Measurements from ENCODE around the gene LSP1.
A peak's percentile ranks its signal among the peaks of the same experiment; 100 is the strongest.

LSP1 gene

DNA sequence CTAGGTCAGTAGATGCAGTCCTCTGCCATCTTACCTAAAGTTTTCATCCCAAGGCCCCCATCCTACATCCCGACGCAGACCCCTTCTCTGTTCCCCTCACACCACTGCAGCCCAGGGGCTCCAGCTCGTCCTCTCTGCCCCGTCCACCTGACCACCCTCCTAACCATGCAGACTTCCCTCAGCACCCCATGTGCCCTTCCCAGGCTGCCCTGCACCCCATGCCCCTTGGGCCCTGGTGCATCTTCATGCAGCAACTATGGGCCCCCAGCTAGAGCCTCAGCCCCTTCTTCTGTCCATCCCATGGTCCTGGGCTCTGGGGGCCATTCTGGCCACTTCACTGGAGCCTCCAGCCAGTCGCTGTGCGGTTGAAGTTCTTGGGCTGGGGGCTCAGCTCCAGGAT lies 35.9 kb downstream of the LSP1 start:
- H3K4me3 ChIP-seq (ENCODE audit: low read depth, low read length), result peak overlapping the region; percentile 42
- TF ChIP-seq, protein P1, sequence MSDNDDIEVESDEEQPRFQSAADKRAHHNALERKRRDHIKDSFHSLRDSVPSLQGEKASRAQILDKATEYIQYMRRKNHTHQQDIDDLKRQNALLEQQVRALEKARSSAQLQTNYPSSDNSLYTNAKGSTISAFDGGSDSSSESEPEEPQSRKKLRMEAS (IDR thresholded peaks at IDR 0.05; ENCODE audit: low read depth, low read length), result no peak
- TF ChIP-seq, protein P2, sequence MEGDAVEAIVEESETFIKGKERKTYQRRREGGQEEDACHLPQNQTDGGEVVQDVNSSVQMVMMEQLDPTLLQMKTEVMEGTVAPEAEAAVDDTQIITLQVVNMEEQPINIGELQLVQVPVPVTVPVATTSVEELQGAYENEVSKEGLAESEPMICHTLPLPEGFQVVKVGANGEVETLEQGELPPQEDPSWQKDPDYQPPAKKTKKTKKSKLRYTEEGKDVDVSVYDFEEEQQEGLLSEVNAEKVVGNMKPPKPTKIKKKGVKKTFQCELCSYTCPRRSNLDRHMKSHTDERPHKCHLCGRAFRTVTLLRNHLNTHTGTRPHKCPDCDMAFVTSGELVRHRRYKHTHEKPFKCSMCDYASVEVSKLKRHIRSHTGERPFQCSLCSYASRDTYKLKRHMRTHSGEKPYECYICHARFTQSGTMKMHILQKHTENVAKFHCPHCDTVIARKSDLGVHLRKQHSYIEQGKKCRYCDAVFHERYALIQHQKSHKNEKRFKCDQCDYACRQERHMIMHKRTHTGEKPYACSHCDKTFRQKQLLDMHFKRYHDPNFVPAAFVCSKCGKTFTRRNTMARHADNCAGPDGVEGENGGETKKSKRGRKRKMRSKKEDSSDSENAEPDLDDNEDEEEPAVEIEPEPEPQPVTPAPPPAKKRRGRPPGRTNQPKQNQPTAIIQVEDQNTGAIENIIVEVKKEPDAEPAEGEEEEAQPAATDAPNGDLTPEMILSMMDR (IDR thresholded peaks at IDR 0.05; ENCODE audit: low read depth, low read length), result no peak
- no peak for TF ChIP-seq MYC (IDR thresholded peaks at IDR 0.05; ENCODE audit: low read depth, low read length)
- no peak for TF ChIP-seq POLR2A (IDR thresholded peaks at IDR 0.05; ENCODE audit: extremely low read depth, insufficient read length)

DNA sequence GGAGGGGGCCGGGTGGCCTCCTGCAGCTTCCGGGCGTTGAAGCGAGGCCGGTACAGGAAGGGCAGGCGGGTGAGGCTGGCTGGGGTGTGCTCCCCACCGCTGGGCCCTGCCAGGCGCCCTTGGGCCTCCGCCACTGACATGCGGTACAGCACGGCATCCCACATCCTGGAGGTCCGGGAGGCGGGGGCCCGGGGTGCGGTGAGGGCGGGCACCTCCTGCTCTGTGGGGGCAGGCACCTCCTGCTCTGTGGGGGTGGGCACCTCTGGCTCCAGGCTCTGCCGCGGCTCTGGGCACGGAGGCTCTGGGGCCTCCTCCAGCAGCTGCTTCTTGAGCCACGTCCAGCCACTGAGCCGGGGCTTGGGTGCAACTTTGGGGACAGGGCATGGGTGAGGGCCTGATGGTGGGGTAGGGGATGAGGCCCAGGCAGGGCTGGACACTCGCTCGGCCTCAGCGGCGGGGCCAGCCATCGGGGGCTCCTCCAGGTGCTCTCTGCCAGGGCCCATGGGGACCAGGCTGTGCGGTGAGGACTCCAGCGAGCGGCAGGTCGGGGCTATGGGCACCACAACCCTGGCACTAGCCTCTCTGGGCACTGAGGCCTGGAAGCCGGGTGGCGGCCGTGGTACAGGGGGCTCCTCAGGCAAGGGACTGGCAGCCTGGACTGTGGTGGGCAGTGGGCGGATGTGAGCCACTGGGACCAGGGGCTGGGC lies 36.5 kb downstream of the LSP1 start:
- TF ChIP-seq POLR2A (IDR thresholded peaks at IDR 0.05; ENCODE audit: extremely low read depth, insufficient read length) (peak; percentile 80), MYC (IDR thresholded peaks at IDR 0.05; ENCODE audit: low read depth, low read length) (peak; percentile 85)
- TF ChIP-seq, protein P1 (IDR thresholded peaks at IDR 0.05; ENCODE audit: low read depth, low read length), result peak; percentile 83; the same call in 1 of the 2 replicates
- TF ChIP-seq, protein P2 (IDR thresholded peaks at IDR 0.05; ENCODE audit: low read depth, low read length), result no peak
- H3K4me3 ChIP-seq (ENCODE audit: low read depth, low read length), result peak overlapping the region; percentile 74
- peak; percentile 96 for DNase-seq (ENCODE audit: low read depth)

More for the DNA sequence above, 35.9 kb downstream of the LSP1 start:
- no peak for DNase-seq (ENCODE audit: low read depth)

DNA sequence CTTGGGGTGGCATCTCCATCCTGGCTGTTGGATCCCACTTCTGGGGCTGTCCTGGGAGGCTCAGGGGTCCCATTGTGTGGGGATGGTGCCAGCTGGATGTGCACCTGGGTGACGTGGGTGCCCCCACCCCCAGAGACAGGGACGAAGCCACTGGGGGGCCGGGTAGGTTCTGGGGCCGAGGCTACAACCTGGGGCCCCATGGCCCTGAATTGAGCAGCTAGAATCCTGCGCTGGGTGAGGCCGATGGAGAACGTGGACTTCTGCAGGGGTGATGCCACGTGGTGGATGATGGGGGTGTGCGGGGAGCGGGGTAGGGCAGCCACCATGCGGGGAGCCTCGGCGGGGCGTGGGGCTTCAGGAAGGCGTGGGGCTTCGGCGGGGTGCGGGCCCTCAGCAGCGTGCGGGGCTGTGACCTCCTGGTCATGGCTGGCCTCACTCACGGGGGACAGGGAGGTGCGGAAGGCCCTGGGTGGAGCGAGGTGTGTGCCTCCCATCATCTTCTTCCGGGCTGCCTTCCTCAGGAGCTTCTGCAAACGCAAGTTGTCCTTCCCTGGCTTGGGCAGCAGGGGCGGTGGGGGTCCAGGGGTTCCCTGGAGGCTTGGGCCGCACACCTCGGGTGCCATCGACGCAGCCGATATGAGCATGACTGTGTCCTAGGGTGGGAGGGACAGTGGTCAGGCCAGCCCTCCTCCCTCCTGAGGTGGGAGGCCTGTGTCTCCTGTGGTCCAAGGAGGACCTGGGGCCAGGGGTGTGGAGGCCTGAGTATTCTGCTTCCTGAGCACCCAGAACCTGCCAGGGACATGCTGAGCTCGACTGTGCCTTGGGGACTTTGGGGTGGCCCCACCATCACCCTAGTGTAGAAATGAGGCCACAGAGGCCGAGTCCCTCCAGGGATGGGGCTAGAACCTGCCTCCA lies 37.3 kb downstream of the LSP1 start:
- DNase-seq (ENCODE audit: low read depth), result peak; percentile 80
- TF ChIP-seq, protein P2 (IDR thresholded peaks at IDR 0.05; ENCODE audit: low read depth, low read length), result no peak
- TF ChIP-seq, protein P1 (IDR thresholded peaks at IDR 0.05; ENCODE audit: low read depth, low read length), result peak; percentile 50
- TF ChIP-seq POLR2A (IDR thresholded peaks at IDR 0.05; ENCODE audit: extremely low read depth, insufficient read length) (no peak), MYC (IDR thresholded peaks at IDR 0.05; ENCODE audit: low read depth, low read length) (peak; percentile 44)
- peak overlapping the region; percentile 74 for H3K4me3 ChIP-seq (ENCODE audit: low read depth, low read length)

DNA sequence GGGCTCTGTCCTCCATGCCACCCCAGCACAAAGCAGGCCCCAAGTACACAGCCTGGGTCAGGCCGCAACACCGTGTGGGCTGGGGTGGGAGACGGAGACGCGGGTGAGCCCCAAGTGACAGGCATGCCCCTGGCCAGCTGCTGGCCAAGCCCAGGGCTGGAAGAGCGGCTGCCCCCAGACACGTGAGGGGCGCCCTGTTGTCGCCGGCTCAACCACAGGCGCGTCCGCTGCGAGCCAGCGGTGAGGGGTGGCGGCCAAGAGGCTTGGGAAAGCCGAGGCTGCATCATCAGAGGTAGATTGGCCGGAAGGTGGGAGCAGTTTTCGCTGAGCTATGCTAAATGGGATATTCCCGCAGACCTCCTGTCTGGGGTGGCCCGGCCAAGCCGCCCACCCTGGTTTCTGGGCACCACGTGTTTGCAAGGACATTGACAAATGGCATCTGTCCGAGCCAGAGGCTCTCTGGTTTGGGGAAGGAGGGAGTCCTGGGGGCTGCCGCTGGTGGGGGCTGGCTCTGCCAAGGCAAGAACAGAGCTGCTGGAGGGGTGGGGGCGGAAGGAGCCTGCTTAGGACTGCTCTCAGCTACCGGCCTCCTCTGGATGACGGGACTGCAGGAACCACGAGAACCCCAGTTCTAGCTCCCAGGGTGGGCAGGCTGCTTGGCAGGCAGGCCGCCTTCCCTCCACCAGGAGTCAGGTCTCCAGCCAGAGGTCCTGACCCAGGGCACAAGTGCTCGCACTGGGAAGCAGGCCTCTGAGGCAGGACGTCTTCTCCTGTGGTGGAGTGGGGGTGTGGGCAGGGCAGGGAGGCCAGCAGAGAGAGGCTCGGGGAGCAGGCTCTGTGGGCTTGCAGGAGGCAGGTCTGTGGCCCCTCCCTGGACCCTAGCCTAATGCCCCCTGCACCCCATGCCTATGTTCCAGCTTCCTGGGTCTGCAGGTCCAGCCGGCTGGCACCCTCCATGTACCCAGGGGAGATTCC lies 38.3 kb downstream of the LSP1 start:
- peak; percentile 64 for DNase-seq (ENCODE audit: low read depth)
- peak overlapping the region; percentile 74 for H3K4me3 ChIP-seq (ENCODE audit: low read depth, low read length)

DNA sequence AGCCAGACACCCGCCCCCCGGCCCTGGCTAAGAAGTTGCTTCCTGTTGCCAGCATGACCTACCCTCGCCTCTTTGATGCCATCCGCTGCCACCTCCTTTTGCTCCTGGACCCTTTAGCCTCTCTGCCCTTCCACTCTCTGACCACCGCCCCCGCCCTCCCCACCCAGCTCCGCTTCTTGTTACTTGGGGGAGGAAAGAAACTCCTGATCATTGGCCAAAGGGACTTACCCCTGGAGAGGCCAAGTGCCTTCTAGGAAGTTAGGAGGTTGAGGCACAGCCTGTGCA lies 38.9 kb downstream of the LSP1 start, which contains the start of gene PRR33:
TSS of gene PRR33 (minus strand) at position 65 of the 285 bp plus-strand sequence. CDS start 1,311 bp downstream, outside the sequence.
- H3K4me3 ChIP-seq (ENCODE audit: low read depth, low read length), result peak within 1 kb of the TSS; percentile 74
- DNase-seq (ENCODE audit: low read depth), result no peak
- TF ChIP-seq MYC (IDR thresholded peaks at IDR 0.05; ENCODE audit: low read depth, low read length) (no peak), POLR2A (IDR thresholded peaks at IDR 0.05; ENCODE audit: extremely low read depth, insufficient read length) (no peak)
- TF ChIP-seq, protein P2 (IDR thresholded peaks at IDR 0.05; ENCODE audit: low read depth, low read length), result no peak
- TF ChIP-seq, protein P1 (IDR thresholded peaks at IDR 0.05; ENCODE audit: low read depth, low read length), result no peak

More for the DNA sequence above, 38.3 kb downstream of the LSP1 start:
- TF ChIP-seq, protein P1 (IDR thresholded peaks at IDR 0.05; ENCODE audit: low read depth, low read length), result 0 out of 2 replicates have a peak, but pooled peaks have one; percentile 15
- TF ChIP-seq MYC (IDR thresholded peaks at IDR 0.05; ENCODE audit: low read depth, low read length) (no peak), POLR2A (IDR thresholded peaks at IDR 0.05; ENCODE audit: extremely low read depth, insufficient read length) (no peak)

Measured in NB4 (cell line).